GM12875 (cell line): ENCODE data around the gene COL5A1.

Experiments used
- H3K4me3 ChIP-seq: one replicate; pipeline ENCODE4 v1.5.1; 2011; ENCODE audit warnings: low read depth, low read length, control low read depth
- CTCF ChIP-seq: IDR thresholded peaks from 2 replicates; pipeline ENCODE4 v1.5.1; 2011; ENCODE audit warnings: low read depth, mild to moderate bottlenecking, control low read depth, inconsistent platforms, low read length, moderate library complexity, borderline replicate concordance; ENCODE audit not compliant: insufficient read depth

The COL5A1 gene

GRCh38 chr9:134793288-134794188 is 151.9 kb downstream of the COL5A1 start:
- TF ChIP-seq CTCF, result no peak
- H3K4me3 ChIP-seq, result no peak overlapping the region

- no peak for TF ChIP-seq CTCF
- H3K4me3 ChIP-seq, result no peak overlapping the region
Observed at GRCh38 chr9:134794663-134795370, 153.2 kb downstream of the COL5A1 start.

- H3K4me3 ChIP-seq, result no peak overlapping the region
- no peak for TF ChIP-seq CTCF
Observed at GRCh38 chr9:134795446-134795845, 153.8 kb downstream of the COL5A1 start.

GRCh38 chr9:134796882-134797281 is 155.3 kb downstream of the COL5A1 start:
- H3K4me3 ChIP-seq, result no peak overlapping the region

GRCh38 chr9:134800791-134801339 is 159.3 kb downstream of the COL5A1 start:
- no peak for TF ChIP-seq CTCF

More at GRCh38 chr9:134796882-134797281, 155.3 kb downstream of the COL5A1 start:
- TF ChIP-seq CTCF, result no peak

GRCh38 chr9:134802216-134802795 is 160.7 kb downstream of the COL5A1 start:
- no peak for TF ChIP-seq CTCF

More at GRCh38 chr9:134800791-134801339, 159.3 kb downstream of the COL5A1 start:
- no peak overlapping the region for H3K4me3 ChIP-seq

More at GRCh38 chr9:134802216-134802795, 160.7 kb downstream of the COL5A1 start:
- no peak overlapping the region for H3K4me3 ChIP-seq
